ENCODE results near the gene ROPN1. TPM values are rescaled to one million over a fixed set of nuclear protein-coding genes. Genes with fewer than 3 reads are reported as not detected.
"Not testable (repeated sequence)": the region's sequence is repeated elsewhere in the genome, so short reads cannot be mapped to it uniquely, and the experiment has no call there.

The ROPN1 gene
- total RNA-seq, 2 experiments from 2014 or later, result not detected

GRCh38 chr3:123984957-123985356 lies 7.0 kb downstream of the ROPN1 start:
- peaks cover 51% of the 10 kb centered on the region for H3K27me3 Mint-ChIP-seq (ENCODE audit: low read depth)
- H3K27ac Mint-ChIP-seq, result no peak overlapping the region
- no peaks in the 10 kb centered on the region for H3K9me3 Mint-ChIP-seq (ENCODE audit: insufficient read depth)
- ChIA-PET CTCF (no interaction called here), POLR2A (no interaction called here)
- ATAC-seq (no peak), DNase-seq (no peak)
- H3K4me1 Mint-ChIP-seq (ENCODE audit: low read depth), result no peaks in the 10 kb centered on the region
- no peaks in the 10 kb centered on the region for H3K36me3 Mint-ChIP-seq (ENCODE audit: low read depth)
- no peak overlapping the region for H3K4me3 Mint-ChIP-seq

GRCh38 chr3:123984350-123984749 lies 7.6 kb downstream of the ROPN1 start:
- H3K4me1 Mint-ChIP-seq (ENCODE audit: low read depth), result no peaks in the 10 kb centered on the region
- H3K9me3 Mint-ChIP-seq (ENCODE audit: insufficient read depth), result no peaks in the 10 kb centered on the region
- H3K27ac Mint-ChIP-seq, result no peak overlapping the region
- H3K27me3 Mint-ChIP-seq (ENCODE audit: low read depth), result peaks cover 45% of the 10 kb centered on the region
- no peaks in the 10 kb centered on the region for H3K36me3 Mint-ChIP-seq (ENCODE audit: low read depth)
- POLR2A ChIA-PET, result no interaction called here
- DNase-seq (no peak), ATAC-seq (no peak)
- H3K4me3 Mint-ChIP-seq, result no peak overlapping the region
- CTCF ChIA-PET, result no interaction called here

GRCh38 chr3:123981317-123981716 lies 10.6 kb downstream of the ROPN1 start:
- H3K4me3 Mint-ChIP-seq; H3K4me1 Mint-ChIP-seq (ENCODE audit: low read depth); H3K36me3 Mint-ChIP-seq (ENCODE audit: low read depth); H3K9me3 Mint-ChIP-seq (ENCODE audit: insufficient read depth); ATAC-seq; DNase-seq; CTCF ChIA-PET; H3K27ac Mint-ChIP-seq; POLR2A ChIA-PET: not testable (repeated sequence)
- H3K27me3 Mint-ChIP-seq (ENCODE audit: low read depth), result peaks cover 37% of the 10 kb centered on the region

GRCh38 chr3:123980539-123980938 lies 11.4 kb downstream of the ROPN1 start:
- Mint-ChIP-seq H3K36me3 (ENCODE audit: low read depth) (no peaks in the 10 kb centered on the region), H3K9me3 (ENCODE audit: insufficient read depth) (no peaks in the 10 kb centered on the region), H3K27ac (no peak overlapping the region), H3K27me3 (ENCODE audit: low read depth) (peaks cover 38% of the 10 kb centered on the region), H3K4me1 (ENCODE audit: low read depth) (no peaks in the 10 kb centered on the region), H3K4me3 (no peak overlapping the region)
- ChIA-PET CTCF (interaction anchor here (0.9 to 2.4 kb wide), 4 partner anchors 8 to 20 kb away, joined by 3 to 8 read pairs (median 4); partner anchors contain the start of gene CCDC14), POLR2A (no interaction called here)
- no peak for ATAC-seq
- no peak for DNase-seq

GRCh38 chr3:123979525-123980501 lies 12.1 kb downstream of the ROPN1 start:
- H3K36me3 Mint-ChIP-seq (ENCODE audit: low read depth); H3K9me3 Mint-ChIP-seq (ENCODE audit: insufficient read depth); H3K4me1 Mint-ChIP-seq (ENCODE audit: low read depth); POLR2A ChIA-PET; H3K4me3 Mint-ChIP-seq; H3K27ac Mint-ChIP-seq: not testable (repeated sequence)
- DNase-seq (peak; percentile 38), ATAC-seq (peak; percentile 72)
- CTCF ChIA-PET, result interaction anchor here (0.9 to 2.4 kb wide), 4 partner anchors 9 to 19 kb away, joined by 3 to 8 read pairs (median 4); partner anchors contain the start of gene CCDC14
- H3K27me3 Mint-ChIP-seq (ENCODE audit: low read depth), result peaks cover 38% of the 10 kb centered on the region

GRCh38 chr3:123976904-123977303 lies 15.0 kb downstream of the ROPN1 start:
- H3K27ac Mint-ChIP-seq; CTCF ChIA-PET; DNase-seq; H3K36me3 Mint-ChIP-seq (ENCODE audit: low read depth); H3K4me1 Mint-ChIP-seq (ENCODE audit: low read depth); ATAC-seq; H3K4me3 Mint-ChIP-seq; H3K9me3 Mint-ChIP-seq (ENCODE audit: insufficient read depth); POLR2A ChIA-PET: not testable (repeated sequence)
- peaks cover 23% of the 10 kb centered on the region for H3K27me3 Mint-ChIP-seq (ENCODE audit: low read depth)

GRCh38 chr3:123976181-123976898 lies 15.6 kb downstream of the ROPN1 start:
- POLR2A ChIA-PET; H3K9me3 Mint-ChIP-seq (ENCODE audit: insufficient read depth); H3K4me1 Mint-ChIP-seq (ENCODE audit: low read depth); ATAC-seq; H3K4me3 Mint-ChIP-seq; DNase-seq; H3K27ac Mint-ChIP-seq; H3K36me3 Mint-ChIP-seq (ENCODE audit: low read depth): not testable (repeated sequence)
- CTCF ChIA-PET, result interaction anchor here (0.9 kb wide), 1 partner anchor 16 kb away, joined by 3 read pairs; the partner anchor contains the start of gene CCDC14
- peaks cover 24% of the 10 kb centered on the region for H3K27me3 Mint-ChIP-seq (ENCODE audit: low read depth)

GRCh38 chr3:123975030-123975429 lies 16.9 kb downstream of the ROPN1 start:
- POLR2A ChIA-PET; H3K4me3 Mint-ChIP-seq; CTCF ChIA-PET; H3K27ac Mint-ChIP-seq; DNase-seq; H3K4me1 Mint-ChIP-seq (ENCODE audit: low read depth); H3K9me3 Mint-ChIP-seq (ENCODE audit: insufficient read depth); ATAC-seq; H3K36me3 Mint-ChIP-seq (ENCODE audit: low read depth): not testable (repeated sequence)
- peaks cover 21% of the 10 kb centered on the region for H3K27me3 Mint-ChIP-seq (ENCODE audit: low read depth)

- DNase-seq (no peak), ATAC-seq (no peak)
- H3K4me3 Mint-ChIP-seq, result no peak overlapping the region
- ChIA-PET CTCF (no interaction called here), POLR2A (no interaction called here)
- H3K4me1 Mint-ChIP-seq (ENCODE audit: low read depth), result no peaks in the 10 kb centered on the region
- no peak overlapping the region for H3K27ac Mint-ChIP-seq
- no peaks in the 10 kb centered on the region for H3K36me3 Mint-ChIP-seq (ENCODE audit: low read depth)
- no peaks in the 10 kb centered on the region for H3K9me3 Mint-ChIP-seq (ENCODE audit: insufficient read depth)
- peaks cover 39% of the 10 kb centered on the region for H3K27me3 Mint-ChIP-seq (ENCODE audit: low read depth)
These were observed 20.5 kb downstream of the ROPN1 start for GRCh38 chr3:123971406-123971805.

- H3K4me3 Mint-ChIP-seq; H3K9me3 Mint-ChIP-seq (ENCODE audit: insufficient read depth); H3K4me1 Mint-ChIP-seq (ENCODE audit: low read depth); H3K36me3 Mint-ChIP-seq (ENCODE audit: low read depth); H3K27ac Mint-ChIP-seq; CTCF ChIA-PET; ATAC-seq; POLR2A ChIA-PET; DNase-seq: not testable (repeated sequence)
- peaks cover 55% of the 10 kb centered on the region for H3K27me3 Mint-ChIP-seq (ENCODE audit: low read depth)
These were observed 24.7 kb downstream of the ROPN1 start for GRCh38 chr3:123967260-123967659.

- H3K4me1 Mint-ChIP-seq (ENCODE audit: low read depth); H3K27ac Mint-ChIP-seq; H3K36me3 Mint-ChIP-seq (ENCODE audit: low read depth); DNase-seq; H3K9me3 Mint-ChIP-seq (ENCODE audit: insufficient read depth); CTCF ChIA-PET; POLR2A ChIA-PET; H3K4me3 Mint-ChIP-seq: not testable (repeated sequence)
- ATAC-seq, result peak; percentile 51
- H3K27me3 Mint-ChIP-seq (ENCODE audit: low read depth), result peaks cover 53% of the 10 kb centered on the region
These were observed 25.1 kb downstream of the ROPN1 start for GRCh38 chr3:123966799-123967198.

GRCh38 chr3:123964793-123965192 lies 27.1 kb downstream of the ROPN1 start:
- H3K27ac Mint-ChIP-seq; CTCF ChIA-PET; ATAC-seq; POLR2A ChIA-PET; H3K4me3 Mint-ChIP-seq; H3K36me3 Mint-ChIP-seq (ENCODE audit: low read depth); DNase-seq; H3K4me1 Mint-ChIP-seq (ENCODE audit: low read depth); H3K9me3 Mint-ChIP-seq (ENCODE audit: insufficient read depth): not testable (repeated sequence)
- H3K27me3 Mint-ChIP-seq (ENCODE audit: low read depth), result peaks cover 44% of the 10 kb centered on the region

Measured in activated CD8-positive, alpha-beta T cell treated with anti-CD3 and anti-CD28 coated beads, Interleukin-2, amount 10 ng/mL, durations not matched to agents 7 days and 5 days (primary cell).